Stimulated activated naive CD4-positive, alpha-beta T cell treated with Interleukin-2 at 50 U/mL for 16 hours (primary cell): ENCODE results near the gene OR1K1.
"Not testable (repeated sequence)": the region's sequence is repeated elsewhere in the genome, so short reads cannot be mapped to it uniquely, and the experiment has no call there.

ENCODE experiments used
- DNase-seq: peaks from one replicate; lab custom pipeline; 2025; lab: John Stamatoyannopoulos, UW

Gene OR1K1

GRCh38 chr9:122814545-122814944, 14.6 kb downstream of the OR1K1 start:
- DNase-seq, result no peak

GRCh38 chr9:122815544-122815943, 15.6 kb downstream of the OR1K1 start:
- DNase-seq, result no peak

GRCh38 chr9:122816163-122816867, 16.4 kb downstream of the OR1K1 start:
- DNase-seq, result peak; percentile 19

GRCh38 chr9:122819326-122819725, 19.4 kb downstream of the OR1K1 start:
- DNase-seq, result no peak

- no peak for DNase-seq
Observed at GRCh38 chr9:122819791-122820489, 20.0 kb downstream of the OR1K1 start.

- DNase-seq, result no peak
Observed at GRCh38 chr9:122820490-122820845, 20.5 kb downstream of the OR1K1 start.

- DNase-seq, result no peak
Observed at GRCh38 chr9:122821278-122821943, 21.5 kb downstream of the OR1K1 start.

GRCh38 chr9:122822056-122822455, 22.1 kb downstream of the OR1K1 start:
- no peak for DNase-seq

GRCh38 chr9:122822938-122823337, 23.0 kb downstream of the OR1K1 start:
- no peak for DNase-seq

- no peak for DNase-seq
Observed at GRCh38 chr9:122827761-122828093, 27.8 kb downstream of the OR1K1 start.

- not testable (repeated sequence) for DNase-seq
Observed at GRCh38 chr9:122828965-122829284, 29.0 kb downstream of the OR1K1 start.

GRCh38 chr9:122832194-122832593, 32.3 kb downstream of the OR1K1 start:
- no peak for DNase-seq

- DNase-seq, result no peak
Observed at GRCh38 chr9:122835313-122835731, 35.4 kb downstream of the OR1K1 start.

- no peak for DNase-seq
Observed at GRCh38 chr9:122837266-122837850, 37.4 kb downstream of the OR1K1 start.

- not testable (repeated sequence) for DNase-seq
Observed at GRCh38 chr9:122838441-122838840, 38.5 kb downstream of the OR1K1 start.

- no peak for DNase-seq
Observed at GRCh38 chr9:122841501-122841900, 41.6 kb downstream of the OR1K1 start.

GRCh38 chr9:122844137-122844536, 44.2 kb downstream of the OR1K1 start:
- DNase-seq, result no peak

GRCh38 chr9:122845116-122845515, 45.2 kb downstream of the OR1K1 start:
- DNase-seq, result no peak

GRCh38 chr9:122846371-122846940, 46.5 kb downstream of the OR1K1 start:
- no peak for DNase-seq

- DNase-seq, result no peak
Observed at GRCh38 chr9:122848256-122848943, 48.5 kb downstream of the OR1K1 start.
